Activated T-cell treated with anti-CD3 and anti-CD28 coated beads for 4 hours (primary cell): Measurements from ENCODE around the gene PTH2R.
"Not testable (repeated sequence)": the region's sequence is repeated elsewhere in the genome, so short reads cannot be mapped to it uniquely, and the experiment has no call there.

Experiments
- DNase-seq: peaks from one replicate; pipeline ENCODE4 v3.0.0-alpha.2; 2020

PTH2R gene

GRCh38 chr2:208406474-208407451 lies at the start of gene PTH2R:
TSS of gene PTH2R (plus strand) at chr2:208406792. CDS start at chr2:208407044, 252 bp downstream.
- DNase-seq: no peak

GRCh38 chr2:208356846-208357574 lies 49.6 kb upstream of the PTH2R start:
- DNase-seq: no peak

GRCh38 chr2:208358758-208359631 lies 47.6 kb upstream of the PTH2R start:
- no peak for DNase-seq

GRCh38 chr2:208359632-208359986 lies 47.0 kb upstream of the PTH2R start:
- DNase-seq: no peak

DNA sequence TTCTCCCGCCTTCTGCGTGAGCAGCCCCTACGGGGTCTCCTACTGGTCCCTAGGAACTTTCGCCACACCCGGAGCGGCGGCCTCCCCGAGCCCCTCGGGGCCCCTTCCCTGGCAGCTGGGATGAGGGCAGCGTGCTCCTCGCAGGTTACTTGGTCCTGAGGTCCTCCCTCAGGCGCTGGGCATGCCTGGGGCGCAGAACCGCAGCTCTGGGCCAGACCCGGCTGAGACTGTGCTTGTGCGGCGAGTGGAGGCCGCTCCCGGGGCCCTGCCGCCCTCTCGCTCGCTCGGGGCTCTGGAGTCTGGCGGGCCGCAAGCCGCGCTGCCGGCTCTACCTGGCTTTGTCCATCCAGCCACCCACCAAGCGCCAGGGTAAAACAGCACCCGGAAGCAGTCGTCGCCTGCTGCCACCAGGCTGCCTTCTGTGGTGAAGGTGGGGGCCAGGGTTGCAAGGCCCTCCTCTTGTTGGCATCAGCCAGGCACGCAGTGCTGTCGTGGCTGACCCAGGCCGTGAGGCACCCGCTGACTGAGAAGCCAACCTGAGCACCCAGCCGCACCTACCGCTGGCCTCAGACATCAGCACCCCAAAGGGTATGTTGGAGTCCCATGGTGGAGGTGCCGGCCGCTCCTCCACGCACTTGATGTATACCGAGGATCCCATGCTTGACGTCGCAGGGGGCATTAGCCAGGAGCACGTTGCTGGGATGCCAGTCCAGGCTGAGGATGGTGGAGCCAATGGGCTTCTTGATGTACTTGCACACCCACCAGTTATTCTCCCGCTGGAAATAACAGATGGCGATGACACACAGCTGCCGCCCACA lies 46.1 kb upstream of the PTH2R start:
- no peak for DNase-seq

DNA sequence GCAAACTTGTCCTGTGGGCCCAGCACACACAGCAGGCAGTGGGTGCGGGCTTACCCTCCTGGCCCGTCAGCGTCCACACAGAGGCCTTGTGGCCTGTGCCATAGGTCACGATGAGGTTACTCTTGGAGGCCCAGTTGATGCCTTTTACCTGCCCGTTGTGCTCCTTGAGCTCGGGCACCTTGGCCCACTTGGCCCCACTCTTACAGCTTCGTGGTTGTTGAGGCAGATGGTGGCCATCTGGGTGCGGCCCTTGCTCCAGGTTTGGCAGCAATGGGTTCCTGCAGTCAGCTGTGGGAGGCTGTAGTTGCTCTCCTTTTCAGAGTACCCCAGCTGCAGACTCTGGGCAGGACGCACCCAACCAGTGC lies 45.5 kb upstream of the PTH2R start:
- no peak for DNase-seq

GRCh38 chr2:208363485-208363884 lies 43.1 kb upstream of the PTH2R start:
- no peak for DNase-seq

DNA sequence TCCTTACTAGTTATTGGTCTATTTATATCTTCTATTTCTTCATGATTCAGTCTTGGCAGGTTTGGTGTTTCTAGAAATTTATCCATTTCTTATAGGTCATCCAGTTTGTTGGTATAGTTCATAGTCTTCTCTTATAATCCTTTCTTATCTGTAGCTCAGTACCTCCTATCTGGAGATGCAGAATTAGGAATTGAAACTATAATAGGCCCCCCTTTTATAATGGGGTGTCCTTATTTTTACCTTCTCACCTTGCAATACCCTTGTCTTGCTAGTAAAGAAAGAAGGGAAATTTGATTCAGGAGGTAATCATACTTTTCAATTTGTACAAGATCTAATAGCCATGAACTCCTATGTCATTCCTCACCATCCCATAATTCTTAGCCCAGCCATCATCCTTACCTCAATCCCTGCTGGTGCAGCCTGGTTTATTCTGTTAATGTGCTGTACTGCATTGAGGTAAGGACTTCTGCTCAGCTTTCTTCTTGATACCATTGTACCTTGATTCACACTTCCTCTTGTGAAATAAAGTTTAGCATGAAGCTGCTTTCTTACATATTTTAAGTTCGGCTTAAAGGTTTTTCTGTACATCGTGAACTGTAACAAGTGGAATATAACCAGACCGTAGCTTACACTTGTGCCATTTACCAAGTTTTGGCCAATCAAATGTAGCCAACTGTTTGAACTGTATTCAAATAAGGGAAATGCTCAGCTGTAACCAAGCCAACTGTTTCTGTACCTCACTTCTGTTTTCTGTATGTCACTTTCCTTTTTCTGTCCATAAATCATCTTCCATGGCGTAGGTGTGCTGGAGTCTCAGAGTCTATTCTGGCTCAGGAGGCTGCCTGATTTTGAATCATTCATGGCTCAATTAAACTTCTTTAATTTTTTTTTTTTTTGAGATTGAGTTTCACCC lies 40.1 kb upstream of the PTH2R start:
- DNase-seq: no peak

DNA sequence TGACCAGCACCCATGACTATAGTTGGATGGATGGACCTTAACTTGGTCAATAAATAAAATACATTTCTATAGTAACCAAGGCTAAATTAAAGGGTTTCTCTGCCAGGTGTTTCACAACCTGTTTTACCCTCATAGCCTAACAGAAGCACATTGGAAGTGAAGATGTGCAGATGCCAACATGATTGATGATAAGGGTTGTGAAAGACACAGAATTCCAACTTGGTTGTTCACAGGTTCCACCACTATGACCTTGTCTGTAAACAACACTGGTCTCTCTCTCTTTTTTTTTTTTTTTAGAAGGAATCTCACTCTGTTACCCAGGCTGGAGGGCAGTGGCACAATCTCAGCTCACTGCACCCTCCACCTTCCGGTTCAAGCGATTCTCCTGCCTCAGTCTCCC lies 37.5 kb upstream of the PTH2R start:
- no peak for DNase-seq

GRCh38 chr2:208370881-208371633 lies 35.5 kb upstream of the PTH2R start:
- no peak for DNase-seq

- no peak for DNase-seq
Measured at GRCh38 chr2:208371634-208371935, 35.0 kb upstream of the PTH2R start.

- no peak for DNase-seq
Measured at GRCh38 chr2:208373460-208374089, 33.0 kb upstream of the PTH2R start.

- DNase-seq: no peak
Measured at GRCh38 chr2:208375491-208376068, 31.0 kb upstream of the PTH2R start.

GRCh38 chr2:208377344-208377860 lies 29.2 kb upstream of the PTH2R start:
- DNase-seq: not testable (repeated sequence)

- DNase-seq: no peak
Measured at GRCh38 chr2:208379192-208379591, 27.4 kb upstream of the PTH2R start.

DNA sequence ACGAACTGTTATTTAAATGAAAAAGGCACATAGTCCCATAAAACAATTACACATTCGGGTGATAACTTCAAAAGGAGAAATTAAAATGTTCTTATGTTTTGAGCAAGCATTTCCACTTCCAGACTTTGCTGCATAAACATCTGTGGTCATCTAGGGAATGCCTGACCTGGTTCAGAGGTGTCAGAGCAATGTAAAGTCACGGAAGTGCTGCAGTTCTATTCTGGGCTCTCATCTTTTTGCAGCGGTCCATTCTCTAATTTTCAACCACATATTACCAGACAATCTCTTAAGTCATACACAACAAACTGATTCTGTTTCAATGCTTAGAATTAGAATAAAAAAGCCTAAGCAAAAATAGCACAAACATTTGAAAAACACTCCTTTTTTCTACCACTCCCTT lies 22.0 kb upstream of the PTH2R start:
- DNase-seq: no peak

DNA sequence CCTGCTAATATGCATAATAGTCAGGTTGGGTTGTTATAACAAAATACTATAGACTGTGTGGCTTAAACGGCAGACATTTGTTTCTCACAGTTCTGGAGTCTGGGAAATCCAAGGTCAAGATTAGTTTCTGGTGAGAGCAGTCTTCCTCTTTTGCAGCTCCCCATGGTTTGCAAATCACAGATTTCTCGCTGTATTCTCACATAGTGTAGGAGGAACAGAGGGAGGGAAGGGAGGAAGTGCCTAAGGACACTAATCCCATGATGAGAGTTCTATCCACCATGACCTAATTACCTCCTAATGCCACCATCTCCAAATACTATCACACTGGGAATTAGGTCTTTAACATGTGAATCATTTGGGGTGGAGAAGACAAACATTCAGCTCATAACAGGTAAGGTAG lies 20.1 kb upstream of the PTH2R start:
- DNase-seq: no peak

DNA sequence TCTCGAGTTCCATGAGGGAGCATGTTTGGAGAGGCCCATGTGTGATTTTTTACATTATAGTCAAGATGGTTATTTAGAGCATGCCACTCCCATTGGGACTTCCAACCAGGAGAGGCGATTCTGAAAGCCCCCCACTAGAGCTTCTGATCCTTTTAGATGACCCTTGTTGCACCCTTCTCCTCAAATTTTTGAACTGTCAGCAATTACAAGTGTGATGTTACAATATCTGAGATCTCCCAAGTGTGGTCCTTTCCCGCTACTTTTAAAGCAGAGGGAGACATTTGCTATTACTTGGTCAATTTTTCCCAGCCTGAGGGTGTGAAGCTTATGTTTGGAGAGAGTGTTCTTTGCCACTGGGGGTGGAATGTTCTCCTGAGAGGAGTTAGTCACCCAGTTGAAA lies 16.7 kb upstream of the PTH2R start:
- no peak for DNase-seq

GRCh38 chr2:208392300-208392699 lies 14.3 kb upstream of the PTH2R start:
- DNase-seq: no peak
